Smooth muscle cell (in vitro differentiated cells): ENCODE data around the gene TSNAXIP1. TPM values are rescaled to one million over a fixed set of nuclear protein-coding genes. Genes with fewer than 3 reads are reported as not detected.

Source experiments
- DNase-seq: peaks from one replicate; lab custom pipeline; 2025; ENCODE audit not compliant: unreplicated experiment; lab: John Stamatoyannopoulos, UW
- H2AFZ ChIP-seq: fragments of 200-600 bp; sonication (generic); 2 replicates; pipeline ENCODE4 v1.6.0; 2016; ENCODE audit warnings: antibody characterized with exemption, low read depth, mild to moderate bottlenecking
- H3F3A ChIP-seq: fragments of 200-600 bp; sonication (generic); 2 replicates; pipeline ENCODE4 v1.6.0; 2017; ENCODE audit warnings: antibody characterized with exemption, low read depth
- H3K27ac ChIP-seq: fragments of 200-600 bp; sonication (generic); 2 replicates; pipeline ENCODE4 v1.5.1; 2016; ENCODE audit warnings: low read depth, mild to moderate bottlenecking
- H3K27me3 ChIP-seq: fragments of 200-600 bp; sonication (generic); 2 replicates; pipeline ENCODE4 v1.6.1; 2016; ENCODE audit warnings: low read depth, mild to moderate bottlenecking
- H3K36me3 ChIP-seq: fragments of 200-600 bp; sonication (generic); 2 replicates; pipeline ENCODE4 v1.5.1; 2016; ENCODE audit warnings: low read depth
- H3K4me1 ChIP-seq: fragments of 200-600 bp; sonication (generic); 2 replicates; pipeline ENCODE4 v1.5.1; 2016; ENCODE audit warnings: low read depth
- H3K4me2 ChIP-seq: fragments of 200-600 bp; sonication (generic); 2 replicates; pipeline ENCODE4 v1.6.0; 2016; ENCODE audit warnings: mild to moderate bottlenecking
- H3K4me3 ChIP-seq: fragments of 200-600 bp; sonication (generic); 2 replicates; pipeline ENCODE4 v1.5.1; 2016; ENCODE audit warnings: mild to moderate bottlenecking
- H3K79me2 ChIP-seq: fragments of 200-600 bp; sonication (generic); 2 replicates; pipeline ENCODE4 v1.6.0; 2016; ENCODE audit warnings: low read depth, mild to moderate bottlenecking
- H3K9ac ChIP-seq: fragments of 200-600 bp; sonication (generic); 2 replicates; pipeline ENCODE4 v1.6.0; 2016; ENCODE audit warnings: low read depth
- H3K9me3 ChIP-seq: fragments of 200-600 bp; sonication (generic); replicated peaks from 2 replicates; pipeline ENCODE4 v1.5.1; 2016; ENCODE audit warnings: low read depth
- H4K20me1 ChIP-seq: fragments of 200-600 bp; sonication (generic); 2 replicates; pipeline ENCODE4 v1.6.0; 2016; ENCODE audit warnings: low read depth
- CTCF ChIP-seq: fragments of 200-600 bp; sonication (generic); IDR thresholded peaks from 2 replicates; pipeline ENCODE4 v1.5.1; 2017; ENCODE audit warnings: borderline replicate concordance, mild to moderate bottlenecking, antibody characterized with exemption; ENCODE audit not compliant: insufficient read depth, poor library complexity, severe bottlenecking
- WGBS: methylation state at CpG from one replicate; pipeline ENCODE4 v1.1.7; 2016; ENCODE audit warnings: low lambda C conversion rate; 5-methylcytosine and 5-hydroxymethylcytosine counted together
- polyA plus RNA-seq: library from polyadenylated mRNA; unstranded; fragments of >200 nt; fragmentation: Nextera tagmentation; extraction: Ambion mirVana; gene quantifications from 2 replicates; pipeline ENCODE4 v1.2.1, GENCODE V29; 2016
- total RNA-seq: library from RNA; depleted of rRNA; stranded (reverse); fragments of >200 nt; gene quantifications from 2 replicates; pipeline ENCODE4 v1.2.3, GENCODE V29; 2014

TSNAXIP1 gene
- total and polyA plus RNA-seq, 2 experiments from 2014 or later: 0.18 to 1.0 TPM

- Histone ChIP-seq H2AFZ (peak within 1 kb of the TSS; percentile 64), H3K36me3 (no peaks in the 10 kb centered on the region), H3K9ac (peak within 1 kb of the TSS; percentile 99), H3F3A (peaks cover 28% of the 10 kb centered on the region), H3K4me1 (peaks cover 41% of the 10 kb centered on the region), H3K79me2 (peaks cover 74% of the 10 kb centered on the region), H3K27ac (peak within 1 kb of the TSS; percentile 98), H4K20me1 (peaks cover 53% of the 10 kb centered on the region), H3K9me3 (no peaks in the 10 kb centered on the region), H3K4me2 (peak within 1 kb of the TSS; percentile 94), H3K4me3 (peak within 1 kb of the TSS; percentile 98), H3K27me3 (no peaks in the 10 kb centered on the region)
- DNase-seq: peak; percentile 92
- under 1% methylated on average over 41 of the region's 57 CpGs for WGBS
- TF ChIP-seq CTCF: no peak
Observed at GRCh38 chr16:67846320-67847063, 39.8 kb downstream of the TSNAXIP1 start, which contains the start of gene NUTF2. NUTF2 (plus strand) TSS chr16:67846933; CDS start chr16:67865131, 18,198 bp downstream.

DNA sequence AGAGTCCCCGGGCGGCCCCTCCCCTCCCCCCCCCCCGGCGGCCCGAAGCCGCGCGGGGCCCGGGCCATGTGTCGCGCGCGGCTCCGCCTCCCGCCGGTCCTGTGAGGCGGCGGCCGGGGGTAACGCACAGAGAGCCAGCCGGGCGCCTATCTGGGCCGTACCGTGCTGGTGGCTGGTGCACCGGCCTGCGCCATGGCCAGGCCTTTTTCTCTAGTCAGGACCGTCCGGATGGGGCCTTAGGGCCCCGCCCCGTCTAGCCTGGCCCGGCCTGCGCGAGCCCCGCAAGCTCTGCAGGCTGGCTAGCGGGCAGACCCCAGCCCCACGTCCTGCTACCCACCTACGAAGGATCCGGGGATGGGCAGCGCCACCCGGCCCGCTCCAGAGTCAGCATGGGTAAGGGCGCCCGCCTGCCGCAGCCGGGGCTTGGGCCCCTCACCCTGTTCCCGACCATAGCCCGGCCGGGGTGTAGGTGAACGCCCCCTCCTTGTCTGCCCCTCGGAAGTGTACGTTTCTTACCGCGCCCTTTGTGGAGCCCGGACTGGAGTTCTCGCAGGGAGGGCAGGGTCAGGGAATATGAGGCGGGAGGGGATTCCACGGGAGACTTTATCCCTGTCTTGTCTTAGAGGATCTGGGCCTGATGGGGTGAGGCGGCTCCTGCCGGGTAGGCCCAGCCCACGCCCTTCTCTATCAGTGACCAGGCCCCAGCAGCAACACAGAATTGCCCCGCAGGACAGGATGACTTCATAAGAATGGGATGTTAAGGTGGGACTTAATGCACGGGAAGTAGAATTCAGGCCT is 40.6 kb downstream of the TSNAXIP1 start, which contains the start of gene CENPT:
TSS of gene CENPT (minus strand) at position 630 of the 798 bp plus-strand sequence. CDS start 13,834 bp downstream, outside the sequence.
- no peak for TF ChIP-seq CTCF
- no peak for DNase-seq
- Histone ChIP-seq H3K4me1 (peaks cover 40% of the 10 kb centered on the region), H3K27ac (peak within 1 kb of the TSS; percentile 98), H3K79me2 (peaks cover 82% of the 10 kb centered on the region), H3K9ac (peak within 1 kb of the TSS; percentile 99), H3K4me2 (peak within 1 kb of the TSS; percentile 94), H3K36me3 (no peaks in the 10 kb centered on the region), H3K27me3 (no peaks in the 10 kb centered on the region), H3K4me3 (peak within 1 kb of the TSS; percentile 98), H2AFZ (peak within 1 kb of the TSS; percentile 64), H3K9me3 (no peaks in the 10 kb centered on the region), H3F3A (peaks cover 26% of the 10 kb centered on the region), H4K20me1 (peaks cover 60% of the 10 kb centered on the region)
- under 1% methylated on average over 47 of the region's 62 CpGs for WGBS

- H3K4me3 ChIP-seq: peak overlapping the region; percentile 98
- peak overlapping the region; percentile 98 for H3K27ac ChIP-seq
- DNase-seq: no peak
- H3K4me2 ChIP-seq: peak overlapping the region; percentile 94
- no peaks in the 10 kb centered on the region for H3K9me3 ChIP-seq
- peaks cover 91% of the 10 kb centered on the region for H3K79me2 ChIP-seq
- peaks cover 36% of the 10 kb centered on the region for H3K4me1 ChIP-seq
- 92% methylated on average over 11 of the region's 11 CpGs for WGBS
- TF ChIP-seq CTCF: no peak
- no peaks in the 10 kb centered on the region for H3K36me3 ChIP-seq
- peak overlapping the region; percentile 99 for H3K9ac ChIP-seq
- no peak overlapping the region for H2AFZ ChIP-seq
- H4K20me1 ChIP-seq: peaks cover 65% of the 10 kb centered on the region
- H3K27me3 ChIP-seq: no peaks in the 10 kb centered on the region
- H3F3A ChIP-seq: peaks cover 22% of the 10 kb centered on the region
Observed at GRCh38 chr16:67848118-67848517, 41.4 kb downstream of the TSNAXIP1 start.
